ENCODE results near the gene NDUFV2. TPM values are rescaled to one million over a fixed set of nuclear protein-coding genes. Genes with fewer than 3 reads are reported as not detected.
"Not testable (repeated sequence)": the region's sequence is repeated elsewhere in the genome, so short reads cannot be mapped to it uniquely, and the experiment has no call there.

NDUFV2 gene
- total and polyA plus RNA-seq, 2 of the 13 experiments (the other 11 are each of a cell fraction or from before 2014, with no cell fraction given), result 216 to 299 TPM

- POLR2A ChIA-PET, result no interaction called here
- no peaks in the 10 kb centered on the region for H3K27me3 ChIP-seq (ENCODE audit: control insufficient read depth in 1 of 2, insufficient read depth in 2 of 2, low read length in 2 of 2)
- TF ChIP-seq ZNF331 (CRISPR knock-in tag; IDR thresholded peaks at IDR 0.05) (no peak), ZNF562 (CRISPR knock-in tag; IDR thresholded peaks at IDR 0.05; ENCODE audit: borderline replicate concordance) (no peak)
- in situ Hi-C loops (cut with HindIII; ENCODE audit: extremely low pct_ligation_motif_present, low pct_unique_long_range_greater_than_20kb), result no loop called here
- H2AFZ ChIP-seq (ENCODE audit: low read length), result no peak overlapping the region
- peaks cover 0 to 9% of the 10 kb centered on the region in 2 experiments; a peak in 2 of 5 replicates for H3K36me3 ChIP-seq (replicated peaks in 1 of 2; ENCODE audit: control insufficient read depth in 1 of 2, insufficient read depth in 2 of 2, low read length in 2 of 2)
- CTCF ChIA-PET (ENCODE audit: low intra/inter-chr PET ratio, low total read pairs), result no interaction called here
- WGBS (ENCODE audit: low lambda C conversion rate), result 63% methylated on average over 2 of the region's 2 CpGs
- H3K4me3 ChIP-seq (replicated peaks in 1 of 3; ENCODE audit: insufficient read depth in 1 of 3, low read depth in 2 of 3, low read length in 3 of 3), result no peak overlapping the region
- DNase-seq (ENCODE audit: low spot score) (no peak), FAIRE-seq (no peak), ATAC-seq (no peak)
- intact Hi-C loops (cut with micrococcal nuclease; ENCODE audit: unreplicated experiment), result loop anchor here (5.0 kb wide), 1 partner anchor 309 kb away; no protein-coding TSS in a partner anchor
- peaks cover 14% of the 10 kb centered on the region for H3K4me1 ChIP-seq (ENCODE audit: insufficient read depth, low read length)
- H4K20me1 ChIP-seq (ENCODE audit: insufficient read depth, low read length), result peaks cover 13% of the 10 kb centered on the region; the same call in 1 of the 2 replicates
- no peak overlapping the region for H3K4me2 ChIP-seq (ENCODE audit: low read depth, low read length)
- H3K9me3 ChIP-seq (ENCODE audit: low read length), result no peaks in the 10 kb centered on the region
- BruUV-seq (replicated peaks), result no TSS peak
- H3K79me2 ChIP-seq (ENCODE audit: insufficient read depth, low read length), result peaks cover 88% of the 10 kb centered on the region
- no peak overlapping the region for H3K9ac ChIP-seq (ENCODE audit: insufficient read depth, low read depth, low read length)
- no peak overlapping the region for H3K27ac ChIP-seq (ENCODE audit: extremely low read length, insufficient read depth, low read length)
Measured at GRCh38 chr18:9157806-9158205, 55.3 kb downstream of the NDUFV2 start.

DNA sequence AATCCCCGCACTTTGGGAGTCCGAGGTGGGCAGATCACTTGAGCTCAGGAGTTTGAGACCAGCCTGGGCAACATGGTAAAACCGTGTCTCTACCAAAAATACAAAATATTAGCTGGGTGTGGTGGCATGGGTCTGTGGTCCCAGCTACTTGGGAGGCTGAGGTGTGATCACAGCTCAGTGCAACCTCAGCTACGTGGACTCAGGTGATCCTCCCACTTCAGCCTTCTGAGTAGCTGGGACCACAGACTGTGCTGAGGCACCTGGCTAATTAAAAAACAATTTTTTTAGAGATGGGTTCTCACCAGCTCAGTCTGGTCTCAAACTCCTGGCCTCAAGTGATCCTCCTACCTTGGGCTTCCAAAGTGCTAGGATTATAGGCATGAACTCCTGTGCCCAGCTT, 57.5 kb downstream of the NDUFV2 start:
- intact Hi-C loops (cut with micrococcal nuclease; ENCODE audit: unreplicated experiment) (no loop called here), in situ Hi-C loops (cut with HindIII; ENCODE audit: extremely low pct_ligation_motif_present, low pct_unique_long_range_greater_than_20kb) (no loop called here)
- Histone ChIP-seq H3K9ac (ENCODE audit: insufficient read depth, low read depth, low read length) (no peak overlapping the region), H3K27ac (ENCODE audit: extremely low read length, insufficient read depth, low read length) (no peak overlapping the region), H3K4me1 (ENCODE audit: insufficient read depth, low read length) (peaks cover 7% of the 10 kb centered on the region; the same call in 1 of the 2 replicates), H3K36me3 (replicated peaks in 1 of 2; ENCODE audit: control insufficient read depth in 1 of 2, insufficient read depth in 2 of 2, low read length in 2 of 2) (peaks cover 0 to 3% of the 10 kb centered on the region in 2 experiments; a peak in 1 of 5 replicates), H3K79me2 (ENCODE audit: insufficient read depth, low read length) (peaks cover 87% of the 10 kb centered on the region), H3K27me3 (ENCODE audit: control insufficient read depth in 1 of 2, insufficient read depth in 2 of 2, low read length in 2 of 2) (no peaks in the 10 kb centered on the region), H3K4me2 (ENCODE audit: low read depth, low read length) (no peak overlapping the region), H3K4me3 (replicated peaks in 1 of 3; ENCODE audit: insufficient read depth in 1 of 3, low read depth in 2 of 3, low read length in 3 of 3) (no peak overlapping the region), H4K20me1 (ENCODE audit: insufficient read depth, low read length) (peaks cover 13% of the 10 kb centered on the region; the same call in 1 of the 2 replicates), H3K9me3 (ENCODE audit: low read length) (peaks cover 9% of the 10 kb centered on the region; the same call in 1 of the 2 replicates), H2AFZ (ENCODE audit: low read length) (no peak overlapping the region)
- FAIRE-seq (no peak), ATAC-seq (no peak), DNase-seq (ENCODE audit: low spot score) (no peak)
- WGBS (ENCODE audit: low lambda C conversion rate), result 95% methylated on average over 3 of the region's 4 CpGs
- no TSS peak for BruUV-seq (replicated peaks)
- no peak for TF ChIP-seq ZNF234 (CRISPR knock-in tag; conservative IDR thresholded peaks at IDR 0.05)
- TF ChIP-seq MLXIP (CRISPR knock-in tag; IDR thresholded peaks at IDR 0.05; ENCODE audit: borderline replicate concordance), result no peak
- TF ChIP-seq ESRRA (CRISPR knock-in tag; IDR thresholded peaks at IDR 0.05; ENCODE audit: low read depth), result no peak
- TF ChIP-seq, protein P1, sequence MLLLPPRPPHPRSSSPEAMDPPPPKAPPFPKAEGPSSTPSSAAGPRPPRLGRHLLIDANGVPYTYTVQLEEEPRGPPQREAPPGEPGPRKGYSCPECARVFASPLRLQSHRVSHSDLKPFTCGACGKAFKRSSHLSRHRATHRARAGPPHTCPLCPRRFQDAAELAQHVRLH (CRISPR knock-in tag; IDR thresholded peaks at IDR 0.05; ENCODE audit: borderline replicate concordance, low read depth), result no peak
- no peak for TF ChIP-seq ZNF207 (IDR thresholded peaks at IDR 0.05; ENCODE audit: borderline replicate concordance)
- TF ChIP-seq TMF1 (CRISPR knock-in tag; IDR thresholded peaks at IDR 0.05; ENCODE audit: low read depth), result no peak
- no peak for TF ChIP-seq ZNF672 (CRISPR knock-in tag; IDR thresholded peaks at IDR 0.05)
- POLR2A ChIA-PET, result no interaction called here
- CTCF ChIA-PET (ENCODE audit: low intra/inter-chr PET ratio, low total read pairs), result no interaction called here

GRCh38 chr18:9162663-9163062, 60.2 kb downstream of the NDUFV2 start:
- not testable (repeated sequence) for FAIRE-seq

More at GRCh38 chr18:9162663-9163062, 60.2 kb downstream of the NDUFV2 start:
- H3K4me2 ChIP-seq (ENCODE audit: low read depth, low read length); H3K27ac ChIP-seq (ENCODE audit: extremely low read length, insufficient read depth, low read length); CTCF ChIA-PET (ENCODE audit: low intra/inter-chr PET ratio, low total read pairs); H3K36me3 ChIP-seq (replicated peaks in 1 of 2; ENCODE audit: control insufficient read depth in 1 of 2, insufficient read depth in 2 of 2, low read length in 2 of 2); H3K9ac ChIP-seq (ENCODE audit: insufficient read depth, low read depth, low read length); ATAC-seq; H2AFZ ChIP-seq (ENCODE audit: low read length); DNase-seq (ENCODE audit: low spot score); H3K4me3 ChIP-seq (replicated peaks in 1 of 3; ENCODE audit: insufficient read depth in 1 of 3, low read depth in 2 of 3, low read length in 3 of 3); POLR2A ChIA-PET; H3K4me1 ChIP-seq (ENCODE audit: insufficient read depth, low read length); in situ Hi-C loops (cut with HindIII; ENCODE audit: extremely low pct_ligation_motif_present, low pct_unique_long_range_greater_than_20kb); H3K27me3 ChIP-seq (ENCODE audit: control insufficient read depth in 1 of 2, insufficient read depth in 2 of 2, low read length in 2 of 2); BruUV-seq (replicated peaks); intact Hi-C loops (cut with micrococcal nuclease; ENCODE audit: unreplicated experiment); H3K9me3 ChIP-seq (ENCODE audit: low read length): not testable (repeated sequence)
- 98% methylated on average over 4 of the region's 4 CpGs for WGBS (ENCODE audit: low lambda C conversion rate)
- H3K79me2 ChIP-seq (ENCODE audit: insufficient read depth, low read length), result peaks cover 69% of the 10 kb centered on the region
- peaks cover 10% of the 10 kb centered on the region; the same call in 1 of the 2 replicates for H4K20me1 ChIP-seq (ENCODE audit: insufficient read depth, low read length)
